SK-N-MC (cell line): ENCODE measurements around the gene KCNK10.

ENCODE experiments used
- EZH2 ChIP-seq: fragments of 200-600 bp; sonication (generic); IDR thresholded peaks from one replicate; pipeline ENCODE4 v1.6.1; 2017; ENCODE audit warnings: antibody characterized with exemption
- FOXP2 ChIP-seq: optimal IDR thresholded peaks from 2 replicates; pipeline ENCODE3; 2011; ENCODE audit warnings: mild to moderate bottlenecking, moderate library complexity; ENCODE audit not compliant: insufficient read depth; ENCODE audit errors: extremely low read length, control extremely low read depth
- POLR2AphosphoS5 ChIP-seq: IDR thresholded peaks from 2 replicates; pipeline ENCODE4 v1.6.1; 2012; ENCODE audit warnings: mild to moderate bottlenecking, low read depth, low read length, borderline replicate concordance

GRCh38 chr14:88323523-88324199 is 592 bp upstream of the KCNK10 start:
- TF ChIP-seq POLR2AphosphoS5 = no peak
- peak; percentile 43 for TF ChIP-seq EZH2
- no peak for TF ChIP-seq FOXP2
